Thoracic aorta (tissue), 2 donors: Measurements from ENCODE around the gene CRY1. TPM values are rescaled to one million over a fixed set of nuclear protein-coding genes. Genes with fewer than 3 reads are reported as not detected.
A peak's percentile ranks its signal among the peaks of the same experiment; 100 is the strongest.

Experiments used
- ATAC-seq: fragments of 150-250 bp; one replicate; pipeline ENCODE4 v1.8.0; 2017; ENCODE audit warnings: low read depth; ENCODE audit not compliant: insufficient number of reproducible peaks, low FRiP score
- DNase-seq: peaks from one replicate; pipeline ENCODE4 v3.0.0-alpha.2; 2020; ENCODE audit warnings: low spot score
- H3K27ac ChIP-seq, 2 donors: fragments of 200-600 bp; sonication (generic); 1 replicate in 1 of 2; 2 replicates in 1 of 2; pipeline ENCODE4 v1.5.1; 2016; ENCODE audit warnings: mild to moderate bottlenecking in 2 of 2, moderate library complexity in 2 of 2
- H3K27me3 ChIP-seq: fragments of 200-600 bp; sonication (generic); replicated peaks from 2 replicates; pipeline ENCODE4 v1.6.0; 2016; ENCODE audit warnings: mild to moderate bottlenecking; ENCODE audit not compliant: insufficient read depth
- H3K36me3 ChIP-seq: fragments of 200-600 bp; sonication (generic); one replicate; pipeline ENCODE4 v1.5.1; 2016
- H3K4me1 ChIP-seq, 2 donors: fragments of 200-600 bp; sonication (generic); 1 replicate in 1 of 2; 2 replicates in 1 of 2; pipeline versions ENCODE4 v1.5.1 to v1.6.0; 2016; ENCODE audit warnings: low read depth in 2 of 2, mild to moderate bottlenecking in 1 of 2; ENCODE audit not compliant: control insufficient read depth in 1 of 2
- H3K4me3 ChIP-seq: fragments of 200-600 bp; sonication (generic); 2 replicates; pipeline ENCODE4 v1.5.1; 2016; ENCODE audit warnings: mild to moderate bottlenecking
- H3K9me3 ChIP-seq: fragments of 200-600 bp; sonication (generic); 2 replicates; pipeline ENCODE4 v1.5.1; 2016
- CTCF ChIP-seq: fragments of 200-600 bp; sonication (generic); IDR thresholded peaks from one replicate; pipeline ENCODE4 v1.5.1; 2019; ENCODE audit warnings: antibody characterized with exemption
- total RNA-seq, 2 donors: library from RNA; depleted of rRNA; stranded (reverse); fragments of >200 nt; gene quantifications; one replicate each; pipeline versions ENCODE4 v1.1.0 to v1.2.3, GENCODE V29; 2016

The CRY1 gene
- total RNA-seq, 2 donors from 2014 or later: 24.8 to 40.6 TPM

GRCh38 chr12:106950591-106950990 lies 142.8 kb downstream of the CRY1 start:
- TF ChIP-seq CTCF: no peak
- H3K27me3 ChIP-seq: no peaks in the 10 kb centered on the region
- H3K36me3 ChIP-seq: no peaks in the 10 kb centered on the region
- no peaks in the 10 kb centered on the region for H3K9me3 ChIP-seq
- ATAC-seq (no peak), DNase-seq (no peak)
- H3K4me3 ChIP-seq: no peak overlapping the region
- peaks cover 0 to 4% of the 10 kb centered on the region in 2 donors for H3K4me1 ChIP-seq
- no peak overlapping the region for H3K27ac ChIP-seq

GRCh38 chr12:106947461-106947860 lies 145.9 kb downstream of the CRY1 start:
- no peaks in the 10 kb centered on the region for H3K27me3 ChIP-seq
- no peaks in the 10 kb centered on the region for H3K36me3 ChIP-seq
- ATAC-seq: no peak
- no peak for DNase-seq
- TF ChIP-seq CTCF: no peak
- no peak overlapping the region for H3K27ac ChIP-seq
- H3K4me3 ChIP-seq: no peak overlapping the region
- no peaks in the 10 kb centered on the region for H3K9me3 ChIP-seq
- no peaks in the 10 kb centered on the region for H3K4me1 ChIP-seq

- no peak for ATAC-seq
Observed at GRCh38 chr12:106945261-106945851, 148.0 kb downstream of the CRY1 start.

GRCh38 chr12:106942775-106943174 lies 150.6 kb downstream of the CRY1 start:
- no peaks in the 10 kb centered on the region for H3K27me3 ChIP-seq
- DNase-seq (no peak), ATAC-seq (no peak)
- no peak for TF ChIP-seq CTCF
- no peaks in the 10 kb centered on the region for H3K36me3 ChIP-seq
- H3K4me3 ChIP-seq: no peak overlapping the region
- no peak overlapping the region for H3K27ac ChIP-seq
- peaks cover 11 to 13% of the 10 kb centered on the region in 2 donors for H3K4me1 ChIP-seq
- H3K9me3 ChIP-seq: no peaks in the 10 kb centered on the region

More at GRCh38 chr12:106945261-106945851, 148.0 kb downstream of the CRY1 start:
- Histone ChIP-seq H3K36me3 (no peaks in the 10 kb centered on the region), H3K4me1 (peaks cover 11 to 13% of the 10 kb centered on the region in 2 donors), H3K27ac (no peak overlapping the region), H3K4me3 (no peak overlapping the region), H3K9me3 (no peaks in the 10 kb centered on the region), H3K27me3 (no peaks in the 10 kb centered on the region)
- no peak for TF ChIP-seq CTCF
- DNase-seq: no peak

- peak overlapping the region; percentile 32 to 53 for H3K27ac ChIP-seq
- H3K4me3 ChIP-seq: peak overlapping the region; percentile 24
- H3K36me3 ChIP-seq: no peaks in the 10 kb centered on the region
- H3K27me3 ChIP-seq: no peaks in the 10 kb centered on the region
- DNase-seq (no peak), ATAC-seq (no peak)
- H3K4me1 ChIP-seq: peaks cover 11 to 13% of the 10 kb centered on the region in 2 donors
- H3K9me3 ChIP-seq: no peaks in the 10 kb centered on the region
- no peak for TF ChIP-seq CTCF
Observed at GRCh38 chr12:106941481-106942156, 151.7 kb downstream of the CRY1 start.

Other genes starting within 250 kb of the CRY1 start
- 10 to 100 TPM; 32.2 to 57.8 TPM for gene TMEM263, start 137.6 kb downstream of the CRY1 start, total RNA-seq
- gene MTERF2, start 106.4 kb downstream of the CRY1 start, total RNA-seq: 10 to 100 TPM in 1 of 2 donors, 1 to 10 TPM in 1; 5.8 to 11.1 TPM